SU-DHL-6 (cell line): ENCODE results near the gene STX7.

Source experiments
- H2AFZ ChIP-seq: fragments of 200-600 bp; sonication (generic); 2 replicates; pipeline ENCODE4 v1.6.1; 2014; ENCODE audit warnings: low read depth, mild to moderate bottlenecking, moderate library complexity, mixed read lengths, antibody characterized with exemption, low read length; ENCODE audit not compliant: severe bottlenecking
- H3F3A ChIP-seq: fragments of 200-600 bp; shearing (Covaris generic); 2 replicates; pipeline ENCODE4 v1.6.0; 2016; ENCODE audit warnings: antibody characterized with exemption, mild to moderate bottlenecking; ENCODE audit not compliant: insufficient read depth
- H3K27ac ChIP-seq: fragments of 200-600 bp; sonication (generic); 2 replicates; pipeline ENCODE4 v1.5.1; 2016; ENCODE audit warnings: low read depth, mild to moderate bottlenecking, low read length, moderate library complexity, mixed read lengths
- H3K27me3 ChIP-seq: fragments of 200-600 bp; sonication (generic), shearing (Covaris generic); 2 replicates; pipeline ENCODE4 v1.6.0; 2014; ENCODE audit warnings: mild to moderate bottlenecking, low read length
- H3K36me3 ChIP-seq: fragments of 200-600 bp; sonication (generic); 2 replicates; pipeline ENCODE4 v1.6.1; 2014; ENCODE audit warnings: mild to moderate bottlenecking, low read length, mixed read lengths
- H3K4me2 ChIP-seq: fragments of 300-600, 200-600 bp; shearing (Covaris generic), sonication (generic); 2 replicates; pipeline ENCODE4 v1.6.0; 2014; ENCODE audit warnings: low read length, low read depth, mild to moderate bottlenecking; ENCODE audit not compliant: poor library complexity, severe bottlenecking
- H3K4me3 ChIP-seq: fragments of 200-600 bp; sonication (generic); 2 replicates; pipeline ENCODE4 v1.5.1; 2014; ENCODE audit warnings: antibody characterized with exemption, low read length, mild to moderate bottlenecking, mixed read lengths; ENCODE audit not compliant: insufficient read depth, poor library complexity, severe bottlenecking
- H3K79me2 ChIP-seq: fragments of 200-600 bp; sonication (generic); 2 replicates; pipeline ENCODE4 v1.6.1; 2014; ENCODE audit warnings: mild to moderate bottlenecking, low read length, moderate library complexity; ENCODE audit not compliant: insufficient read depth
- H3K9ac ChIP-seq: fragments of 200-600 bp; sonication (generic); 2 replicates; pipeline ENCODE4 v1.7.0; 2014; ENCODE audit warnings: mild to moderate bottlenecking, low read length
- H3K9me2 ChIP-seq: fragments of 200-600 bp; sonication (generic); replicated peaks from 2 replicates; pipeline ENCODE4 v1.6.1; 2014; ENCODE audit warnings: low read length; ENCODE audit not compliant: insufficient read depth
- H3K9me3 ChIP-seq: fragments of 200-600 bp; sonication (generic); 2 replicates; pipeline ENCODE4 v1.6.1; 2014; ENCODE audit warnings: low read length, mixed read lengths; ENCODE audit not compliant: insufficient read depth
- H4K20me1 ChIP-seq: fragments of 200-600 bp; sonication (generic); 2 replicates; pipeline ENCODE4 v1.6.1; 2014; ENCODE audit warnings: low read depth, mild to moderate bottlenecking, antibody characterized with exemption, low read length, moderate library complexity, mixed read lengths
- EZH2phosphoT487 ChIP-seq: fragments of 200-600 bp; sonication (generic), shearing (Covaris generic); conservative IDR thresholded peaks from 2 replicates; pipeline ENCODE4 v1.6.1; 2018; ENCODE audit warnings: mild to moderate bottlenecking, antibody characterized with exemption, low read length, moderate library complexity, mixed read lengths
- TF ChIP-seq, protein P1 (sequence below): fragments of 200-600 bp; sonication (generic); IDR thresholded peaks from one replicate; pipeline ENCODE4 v1.5.1; 2017; ENCODE audit warnings: antibody characterized with exemption, mild to moderate bottlenecking, low read length, moderate library complexity; ENCODE audit not compliant: insufficient read depth, poor library complexity, severe bottlenecking

STX7 gene

GRCh38 chr6:132400555-132400882, 112.4 kb downstream of the STX7 start:
- peak overlapping the region; percentile 65 for H3K4me3 ChIP-seq
- peak overlapping the region; percentile 66; the same call in 1 of the 2 replicates for H3K9ac ChIP-seq
- H3K9me2 ChIP-seq: no peaks in the 10 kb centered on the region
- peak overlapping the region; percentile 97 for H2AFZ ChIP-seq
- no peaks in the 10 kb centered on the region for H4K20me1 ChIP-seq
- H3K27me3 ChIP-seq: no peaks in the 10 kb centered on the region
- H3K4me2 ChIP-seq: peak overlapping the region; percentile 69
- no peak overlapping the region for H3K27ac ChIP-seq
- H3F3A ChIP-seq: 0 out of 2 replicates have a peak, but pooled peaks cover 4% of the 10 kb centered on the region
- no peaks in the 10 kb centered on the region for H3K36me3 ChIP-seq
- no peaks in the 10 kb centered on the region for H3K9me3 ChIP-seq
- H3K79me2 ChIP-seq: no peaks in the 10 kb centered on the region
- TF ChIP-seq EZH2phosphoT487: no peak
- TF ChIP-seq, protein P1, sequence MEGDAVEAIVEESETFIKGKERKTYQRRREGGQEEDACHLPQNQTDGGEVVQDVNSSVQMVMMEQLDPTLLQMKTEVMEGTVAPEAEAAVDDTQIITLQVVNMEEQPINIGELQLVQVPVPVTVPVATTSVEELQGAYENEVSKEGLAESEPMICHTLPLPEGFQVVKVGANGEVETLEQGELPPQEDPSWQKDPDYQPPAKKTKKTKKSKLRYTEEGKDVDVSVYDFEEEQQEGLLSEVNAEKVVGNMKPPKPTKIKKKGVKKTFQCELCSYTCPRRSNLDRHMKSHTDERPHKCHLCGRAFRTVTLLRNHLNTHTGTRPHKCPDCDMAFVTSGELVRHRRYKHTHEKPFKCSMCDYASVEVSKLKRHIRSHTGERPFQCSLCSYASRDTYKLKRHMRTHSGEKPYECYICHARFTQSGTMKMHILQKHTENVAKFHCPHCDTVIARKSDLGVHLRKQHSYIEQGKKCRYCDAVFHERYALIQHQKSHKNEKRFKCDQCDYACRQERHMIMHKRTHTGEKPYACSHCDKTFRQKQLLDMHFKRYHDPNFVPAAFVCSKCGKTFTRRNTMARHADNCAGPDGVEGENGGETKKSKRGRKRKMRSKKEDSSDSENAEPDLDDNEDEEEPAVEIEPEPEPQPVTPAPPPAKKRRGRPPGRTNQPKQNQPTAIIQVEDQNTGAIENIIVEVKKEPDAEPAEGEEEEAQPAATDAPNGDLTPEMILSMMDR: no peak

GRCh38 chr6:132399376-132400074, 113.4 kb downstream of the STX7 start:
- Histone ChIP-seq H3K9ac (no peak overlapping the region), H3K9me3 (no peaks in the 10 kb centered on the region), H3K4me2 (no peak overlapping the region), H3K9me2 (no peaks in the 10 kb centered on the region), H2AFZ (no peak overlapping the region), H3K4me3 (no peak overlapping the region), H3K27ac (no peak overlapping the region), H3K27me3 (no peaks in the 10 kb centered on the region), H3F3A (0 out of 2 replicates have a peak, but pooled peaks cover 4% of the 10 kb centered on the region), H3K79me2 (no peaks in the 10 kb centered on the region), H3K36me3 (peaks cover 10% of the 10 kb centered on the region), H4K20me1 (no peaks in the 10 kb centered on the region)
- TF ChIP-seq, protein P1: no peak
- no peak for TF ChIP-seq EZH2phosphoT487
